DMS53 (cell line): ENCODE measurements around the gene SELENON.

Experiments used
- DNase-seq: peaks from one replicate; lab custom pipeline; 2025; lab: John Stamatoyannopoulos, UW

Gene SELENON

GRCh38 chr1:25864434-25864833, 64.4 kb downstream of the SELENON start:
- DNase-seq = no peak

GRCh38 chr1:25866288-25866687, 66.3 kb downstream of the SELENON start:
- no peak for DNase-seq

- peak; percentile 44 for DNase-seq
These were observed 67.4 kb downstream of the SELENON start for GRCh38 chr1:25867210-25867991.
